Prostate gland (tissue), 2 donors: ENCODE measurements around the gene MRPL48.

Source experiments
- POLR2A ChIP-seq: fragments of 450-650 bp; IDR thresholded peaks from one replicate; pipeline ENCODE4 v1.6.1; 2016; ENCODE audit warnings: antibody characterized with exemption, mild to moderate bottlenecking
- POLR2AphosphoS5 ChIP-seq: sonication (generic); formaldehyde crosslinking; IDR thresholded peaks from one replicate; pipeline ENCODE4 v1.6.1; 2017; ENCODE audit warnings: antibody characterized with exemption
- TF ChIP-seq, protein P1 (sequence below), 4 experiments: fragments of 200-600 bp in 2 of 4; fragments of 450-650 bp in 2 of 4; sonication (generic) in 2 of 4; IDR thresholded peaks; 1 replicate in 3 of 4; 2 replicates in 1 of 4; pipeline ENCODE4 v1.5.1; 2016 to 2019; ENCODE audit warnings: antibody characterized with exemption in 4 of 4, mild to moderate bottlenecking in 2 of 4, moderate library complexity in 2 of 4

DNA sequence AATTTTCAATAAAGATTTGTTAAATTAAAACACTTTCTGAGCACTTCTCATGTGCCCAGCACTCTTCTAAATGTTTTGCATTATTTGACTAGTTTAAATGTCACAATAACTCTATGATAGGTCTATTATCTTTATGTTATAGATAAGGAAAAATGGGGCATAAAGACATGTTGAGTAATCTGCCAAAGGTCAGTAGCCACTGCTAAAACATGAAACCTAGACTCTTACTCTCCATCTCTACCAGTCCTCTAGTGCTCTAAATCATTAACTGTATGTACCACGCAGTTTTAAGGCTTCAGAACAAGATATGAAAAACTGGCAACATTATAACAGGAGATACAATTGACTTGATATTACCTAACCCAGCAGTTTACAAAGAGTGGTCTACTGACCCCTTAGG is 33.7 kb upstream of the MRPL48 start:
- TF ChIP-seq, protein P1, sequence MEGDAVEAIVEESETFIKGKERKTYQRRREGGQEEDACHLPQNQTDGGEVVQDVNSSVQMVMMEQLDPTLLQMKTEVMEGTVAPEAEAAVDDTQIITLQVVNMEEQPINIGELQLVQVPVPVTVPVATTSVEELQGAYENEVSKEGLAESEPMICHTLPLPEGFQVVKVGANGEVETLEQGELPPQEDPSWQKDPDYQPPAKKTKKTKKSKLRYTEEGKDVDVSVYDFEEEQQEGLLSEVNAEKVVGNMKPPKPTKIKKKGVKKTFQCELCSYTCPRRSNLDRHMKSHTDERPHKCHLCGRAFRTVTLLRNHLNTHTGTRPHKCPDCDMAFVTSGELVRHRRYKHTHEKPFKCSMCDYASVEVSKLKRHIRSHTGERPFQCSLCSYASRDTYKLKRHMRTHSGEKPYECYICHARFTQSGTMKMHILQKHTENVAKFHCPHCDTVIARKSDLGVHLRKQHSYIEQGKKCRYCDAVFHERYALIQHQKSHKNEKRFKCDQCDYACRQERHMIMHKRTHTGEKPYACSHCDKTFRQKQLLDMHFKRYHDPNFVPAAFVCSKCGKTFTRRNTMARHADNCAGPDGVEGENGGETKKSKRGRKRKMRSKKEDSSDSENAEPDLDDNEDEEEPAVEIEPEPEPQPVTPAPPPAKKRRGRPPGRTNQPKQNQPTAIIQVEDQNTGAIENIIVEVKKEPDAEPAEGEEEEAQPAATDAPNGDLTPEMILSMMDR (IDR thresholded peaks at IDR 0.05) = no peak
- no peak for TF ChIP-seq POLR2AphosphoS5
- TF ChIP-seq POLR2A = no peak
